Mucosa of rectum (tissue), 2 donors: ENCODE measurements around the gene TRDN.

Experiments
- H3K27ac ChIP-seq, 2 donors: one replicate each; pipeline ENCODE4 v1.7.0; 2013; ENCODE audit warnings: inconsistent platforms in 2 of 2, low read depth in 2 of 2, low read length in 2 of 2
- H3K27me3 ChIP-seq, 2 donors: one replicate each; pipeline ENCODE4 v1.7.0; 2013; ENCODE audit warnings: low read length in 2 of 2; ENCODE audit not compliant: control insufficient read depth in 2 of 2, insufficient read depth in 2 of 2
- H3K36me3 ChIP-seq, 2 donors: one replicate each; pipeline ENCODE4 v1.7.0; 2013; ENCODE audit warnings: low read length in 2 of 2; ENCODE audit not compliant: control insufficient read depth in 2 of 2, insufficient read depth in 2 of 2
- H3K4me1 ChIP-seq, 2 donors: one replicate each; pipeline ENCODE4 v1.7.0; 2013; ENCODE audit warnings: low read length in 2 of 2, mild to moderate bottlenecking in 1 of 2; ENCODE audit not compliant: control insufficient read depth in 2 of 2, insufficient read depth in 2 of 2
- H3K4me3 ChIP-seq, 2 donors: one replicate each; pipeline ENCODE4 v1.7.0; 2013; ENCODE audit warnings: low read length in 2 of 2
- H3K9ac ChIP-seq, 2 donors: one replicate each; pipeline ENCODE4 v1.7.0; 2013; ENCODE audit warnings: low read length in 2 of 2, low read depth in 1 of 2, mild to moderate bottlenecking in 1 of 2
- H3K9me3 ChIP-seq, 2 donors: one replicate each; pipeline ENCODE4 v1.7.0; 2013; ENCODE audit warnings: low read length in 2 of 2; ENCODE audit not compliant: control insufficient read depth in 2 of 2
- donor health status: healthy.
- donor health status: Normal muscosa, but diverticular disease.

The TRDN gene

DNA sequence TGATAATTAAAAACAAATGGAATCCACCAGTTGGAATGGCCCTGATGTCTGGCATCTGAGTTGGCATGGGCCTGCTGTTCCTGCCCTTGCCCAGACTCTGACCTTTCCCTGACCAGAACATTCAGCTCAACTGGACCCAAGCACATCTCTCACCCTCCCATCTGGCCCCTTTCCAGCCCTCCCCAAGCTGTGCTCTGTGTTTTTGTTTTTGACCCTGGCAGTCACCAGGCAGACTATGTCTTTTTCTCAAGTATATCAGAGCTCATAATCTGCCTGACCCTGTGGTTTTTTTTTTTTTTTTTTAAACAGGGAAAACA lies 117.6 kb downstream of the TRDN start:
- no peak overlapping the region for H3K9ac ChIP-seq
- H3K27ac ChIP-seq: no peak overlapping the region
- no peaks in the 10 kb centered on the region for H3K36me3 ChIP-seq
- no peaks in the 10 kb centered on the region for H3K9me3 ChIP-seq
- H3K4me3 ChIP-seq: no peak overlapping the region
- no peaks in the 10 kb centered on the region for H3K4me1 ChIP-seq
- no peaks in the 10 kb centered on the region for H3K27me3 ChIP-seq

DNA sequence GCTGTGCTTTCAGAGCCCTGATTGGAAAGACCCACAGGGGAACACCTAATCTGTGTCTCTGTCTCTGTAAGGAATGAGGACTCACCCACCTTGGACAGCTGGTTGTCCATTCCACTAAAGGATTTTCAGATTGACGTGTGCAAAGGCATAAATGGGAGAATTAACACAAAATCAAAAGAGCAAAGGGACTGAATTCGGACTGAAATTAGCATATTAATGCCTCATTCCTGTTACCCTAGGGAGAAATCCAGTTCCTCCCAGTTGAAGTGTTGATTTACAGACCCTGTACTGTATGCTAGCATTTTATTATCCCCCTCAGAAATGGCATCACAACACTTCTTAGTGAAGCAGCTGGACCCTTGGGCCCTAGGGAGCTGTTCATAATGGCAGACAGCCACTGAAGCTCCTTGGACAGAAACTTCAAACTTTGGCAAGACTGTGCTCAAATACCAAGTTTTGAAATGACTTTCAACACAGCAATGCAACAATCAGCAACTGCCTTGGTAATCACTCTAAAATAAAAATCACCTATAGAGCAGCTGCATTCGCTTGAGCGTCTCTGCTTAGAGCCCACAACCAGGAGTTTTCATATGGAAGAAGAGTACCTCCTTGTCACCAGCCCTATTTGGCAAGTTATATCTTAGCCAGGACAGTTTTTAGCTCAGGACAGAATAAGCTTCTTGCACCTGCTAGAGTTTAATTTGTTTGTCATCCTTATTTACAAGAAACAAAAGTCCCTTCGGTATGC lies 118.1 kb downstream of the TRDN start:
- no peaks in the 10 kb centered on the region for H3K36me3 ChIP-seq
- H3K4me1 ChIP-seq: no peaks in the 10 kb centered on the region
- no peak overlapping the region for H3K4me3 ChIP-seq
- H3K9ac ChIP-seq: no peak overlapping the region
- no peak overlapping the region for H3K27ac ChIP-seq
- no peaks in the 10 kb centered on the region for H3K9me3 ChIP-seq
- H3K27me3 ChIP-seq: no peaks in the 10 kb centered on the region

GRCh38 chr6:123515715-123516114 lies 121.0 kb downstream of the TRDN start:
- Histone ChIP-seq H3K4me3 (no peak overlapping the region), H3K27me3 (no peaks in the 10 kb centered on the region), H3K27ac (no peak overlapping the region), H3K36me3 (no peaks in the 10 kb centered on the region), H3K9ac (no peak overlapping the region), H3K4me1 (no peaks in the 10 kb centered on the region), H3K9me3 (no peaks in the 10 kb centered on the region)

DNA sequence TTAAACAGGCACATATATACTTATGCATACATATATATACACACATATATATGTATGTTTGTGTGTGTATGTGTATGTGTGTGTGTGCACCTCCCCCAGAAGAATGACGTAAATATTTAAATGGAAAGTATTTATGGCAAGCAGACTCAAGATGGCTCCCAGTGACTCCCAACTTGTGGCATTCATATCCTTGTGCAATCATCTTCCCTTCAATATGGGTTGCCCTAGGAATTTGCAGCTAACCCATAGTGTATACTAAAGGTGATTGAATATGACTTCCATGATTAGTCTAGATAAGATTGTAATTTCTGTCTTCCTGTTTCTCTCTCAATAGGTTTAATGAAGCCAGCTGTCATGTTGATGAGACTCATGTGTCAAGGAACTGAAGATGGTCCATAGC lies 127.6 kb downstream of the TRDN start:
- Histone ChIP-seq H3K27me3 (no peaks in the 10 kb centered on the region), H3K4me3 (no peak overlapping the region), H3K9me3 (no peaks in the 10 kb centered on the region), H3K9ac (no peak overlapping the region), H3K27ac (no peak overlapping the region), H3K4me1 (no peaks in the 10 kb centered on the region), H3K36me3 (no peaks in the 10 kb centered on the region)

DNA sequence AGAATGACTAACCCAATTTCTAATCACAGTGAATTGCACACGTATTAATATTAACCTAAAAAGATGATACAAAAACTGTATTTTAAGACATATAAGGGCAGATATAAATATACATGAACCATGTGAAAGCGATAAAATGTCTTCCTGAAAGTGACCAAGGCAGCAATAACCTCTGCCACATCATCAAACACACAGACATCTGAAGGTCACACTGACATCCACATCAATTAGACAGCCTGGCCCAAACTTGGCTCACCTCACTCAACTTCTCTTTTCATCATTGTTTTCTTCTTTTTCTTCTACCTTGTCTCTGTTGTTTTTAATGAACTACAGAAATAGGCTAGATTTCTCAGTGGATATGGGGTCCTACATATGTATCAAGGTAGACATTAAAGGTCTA lies 128.5 kb downstream of the TRDN start:
- Histone ChIP-seq H3K36me3 (no peaks in the 10 kb centered on the region), H3K9me3 (no peaks in the 10 kb centered on the region), H3K4me1 (no peaks in the 10 kb centered on the region), H3K27me3 (no peaks in the 10 kb centered on the region), H3K9ac (no peak overlapping the region), H3K4me3 (no peak overlapping the region), H3K27ac (no peak overlapping the region)

DNA sequence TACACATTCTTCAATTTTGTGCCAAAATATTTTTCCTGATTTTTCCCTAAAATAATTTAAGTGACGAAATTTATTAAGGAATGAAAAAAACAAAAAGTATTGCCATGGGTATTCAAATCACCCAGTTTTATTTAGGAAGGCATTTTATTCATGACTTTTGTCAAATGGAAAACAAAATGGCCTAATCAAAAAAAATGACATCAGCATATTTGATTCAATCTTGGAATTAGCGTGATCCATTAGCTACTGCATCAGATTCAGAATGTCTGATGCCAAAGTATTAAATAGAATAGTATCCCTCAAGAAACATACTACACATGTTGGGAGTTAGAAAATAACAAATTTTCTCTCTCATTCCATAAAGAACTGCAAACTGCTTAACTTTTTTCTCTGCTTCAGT lies 129.2 kb downstream of the TRDN start:
- H3K4me1 ChIP-seq: no peaks in the 10 kb centered on the region
- H3K9ac ChIP-seq: no peak overlapping the region
- H3K27me3 ChIP-seq: no peaks in the 10 kb centered on the region
- H3K27ac ChIP-seq: no peak overlapping the region
- no peaks in the 10 kb centered on the region for H3K36me3 ChIP-seq
- H3K4me3 ChIP-seq: no peak overlapping the region
- no peaks in the 10 kb centered on the region for H3K9me3 ChIP-seq

DNA sequence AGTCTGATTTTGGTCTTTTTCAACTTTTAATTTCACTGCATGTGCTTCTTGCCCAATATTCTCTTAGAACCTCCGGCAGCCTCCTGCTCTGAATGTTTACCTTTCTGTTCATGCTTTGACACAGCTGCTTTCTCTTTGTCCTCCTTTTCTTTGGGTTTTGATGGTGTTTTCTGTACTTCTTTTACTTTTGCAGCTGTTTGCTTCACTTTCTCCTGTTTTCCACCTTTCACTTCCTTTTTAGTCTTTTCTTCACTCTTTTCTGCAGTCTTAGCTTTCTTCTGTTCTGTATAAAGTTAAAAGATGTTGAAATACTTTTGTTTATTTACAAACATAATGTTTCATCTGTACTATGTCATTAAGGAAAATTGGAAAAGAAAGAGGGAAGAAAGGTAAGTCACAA lies 133.1 kb downstream of the TRDN start:
- Histone ChIP-seq H3K9ac (no peak overlapping the region), H3K4me1 (no peaks in the 10 kb centered on the region), H3K27ac (no peak overlapping the region), H3K36me3 (no peaks in the 10 kb centered on the region), H3K9me3 (no peaks in the 10 kb centered on the region), H3K27me3 (no peaks in the 10 kb centered on the region), H3K4me3 (no peak overlapping the region)

DNA sequence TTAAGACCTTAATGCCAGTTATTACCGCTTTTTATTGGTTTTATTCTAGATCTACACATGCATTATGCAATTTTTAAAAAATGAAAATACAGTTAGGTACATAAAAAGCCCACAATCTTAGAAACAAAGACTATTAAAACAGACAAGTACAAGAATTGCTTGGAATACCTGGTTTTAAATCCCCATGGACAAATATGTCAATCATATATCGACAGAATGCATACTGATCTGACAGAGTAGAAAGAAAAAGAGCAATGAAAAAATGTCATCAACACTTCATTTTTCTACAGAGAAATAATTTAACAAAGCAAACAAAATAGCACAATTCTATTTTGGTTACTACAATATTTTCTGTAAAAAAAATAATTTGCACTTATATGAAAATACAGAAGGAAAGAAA lies 139.7 kb downstream of the TRDN start:
- Histone ChIP-seq H3K27me3 (no peaks in the 10 kb centered on the region), H3K9me3 (no peaks in the 10 kb centered on the region), H3K36me3 (no peaks in the 10 kb centered on the region), H3K4me3 (no peak overlapping the region), H3K9ac (no peak overlapping the region), H3K4me1 (no peaks in the 10 kb centered on the region), H3K27ac (no peak overlapping the region)

GRCh38 chr6:123489589-123489988 lies 147.2 kb downstream of the TRDN start:
- Histone ChIP-seq H3K4me1 (no peaks in the 10 kb centered on the region), H3K9ac (no peak overlapping the region), H3K27ac (no peak overlapping the region), H3K27me3 (no peaks in the 10 kb centered on the region), H3K36me3 (no peaks in the 10 kb centered on the region), H3K4me3 (no peak overlapping the region), H3K9me3 (no peaks in the 10 kb centered on the region)

- no peak overlapping the region for H3K27ac ChIP-seq
- no peaks in the 10 kb centered on the region for H3K27me3 ChIP-seq
- no peaks in the 10 kb centered on the region for H3K36me3 ChIP-seq
- no peak overlapping the region for H3K4me3 ChIP-seq
- no peaks in the 10 kb centered on the region for H3K9me3 ChIP-seq
- no peaks in the 10 kb centered on the region for H3K4me1 ChIP-seq
- no peak overlapping the region for H3K9ac ChIP-seq
These were observed 155.8 kb downstream of the TRDN start for GRCh38 chr6:123480986-123481385.
